HCT116 (cell line): Measurements from ENCODE around the gene SETD2. TPM values are rescaled to one million over a fixed set of nuclear protein-coding genes. Genes with fewer than 3 reads are reported as not detected.
"Not testable (repeated sequence)": the region's sequence is repeated elsewhere in the genome, so short reads cannot be mapped to it uniquely, and the experiment has no call there.

Experiments
- ATAC-seq: fragments of 200-7000 bp; cut with Tn5 transposase; 2 replicates; pipeline ENCODE4 v1.9.1; 2020; ENCODE audit warnings: mild to moderate bottlenecking, moderate library complexity
- BruUV-seq: library from RNA; stranded (reverse); fragments of 400-500 nt; replicated peaks from 2 replicates; lab custom pipeline; 2021; lab: Mats Ljungman, UMichigan
- CTCF ChIA-PET: fragments of 300-600 bp; sonication (Branson Sonifier 250); formaldehyde crosslinking; loops from one replicate; lab custom pipeline; 2021; ENCODE audit warnings: antibody characterized with exemption; lab: Charles Lee
- POLR2A ChIA-PET: fragments of 300-600, 350-600 bp; sonication (Branson Sonifier 250); formaldehyde crosslinking; loops from one replicate; lab custom pipeline; 2021; ENCODE audit warnings: antibody characterized with exemption; lab: Charles Lee
- RAD21 ChIA-PET, 2 experiments: fragments of 300-600 bp; sonication (Branson Sonifier 250); formaldehyde crosslinking; loops; one replicate each; lab custom pipeline; 2023; ENCODE audit warnings: low total read pairs in 2 of 2; ENCODE audit not compliant: uncharacterized antibody in 2 of 2, unreplicated experiment in 2 of 2, low non-redundant PET in 1 of 2; lab: Charles Lee
- DNase-seq: peaks from one replicate; pipeline ENCODE4 v3.0.0-alpha.2; 2010; ENCODE audit warnings: low read depth, low spot score
- H2AFZ ChIP-seq: fragments of 200-600 bp; shearing (Covaris generic), sonication (generic); 2 replicates; pipeline ENCODE4 v1.6.1; 2017; ENCODE audit warnings: low read depth, mixed run types, mixed read lengths, antibody characterized with exemption, low read length; ENCODE audit not compliant: poor library complexity, severe bottlenecking
- H3K27ac ChIP-seq: 2 replicates; pipeline ENCODE4 v1.5.1; 2012; ENCODE audit warnings: low read depth, low read length
- H3K27me3 ChIP-seq: fragments of 200-600 bp; sonication (generic); 2 replicates; pipeline ENCODE4 v1.6.1; 2016; ENCODE audit warnings: mixed run types, low read length, mixed read lengths; ENCODE audit not compliant: insufficient read depth
- H3K36me3 ChIP-seq, 2 experiments: fragments of 200-500 bp in 1 of 2; fragments of 200-600 bp in 1 of 2; sonication (Bioruptor generic) in 1 of 2; sonication (generic) in 1 of 2; 2 replicates each; pipeline versions ENCODE4 v1.5.1 to v1.6.1; 2014 to 2016; ENCODE audit warnings: low read length in 2 of 2, inconsistent platforms in 1 of 2, mixed read lengths in 1 of 2, mixed run types in 1 of 2; ENCODE audit not compliant: insufficient read depth in 2 of 2, control insufficient read depth in 1 of 2
- H3K4me1 ChIP-seq, 2 experiments: fragments of 200-600 bp in 1 of 2; sonication (generic) in 1 of 2; 2 replicates each; pipeline versions ENCODE4 v1.5.1 to v1.6.1; 2012 to 2017; ENCODE audit warnings: low read length in 2 of 2, inconsistent platforms in 1 of 2, mild to moderate bottlenecking in 1 of 2, mixed read lengths in 1 of 2, mixed run types in 1 of 2, moderate library complexity in 1 of 2; ENCODE audit not compliant: insufficient read depth in 2 of 2, control insufficient read depth in 1 of 2
- H3K4me2 ChIP-seq: fragments of 200-600 bp; sonication (generic); 2 replicates; pipeline ENCODE4 v1.6.1; 2017; ENCODE audit warnings: mixed run types, low read length, mixed read lengths
- H3K4me3 ChIP-seq, 2 experiments: fragments of 200-600 bp in 1 of 2; sonication (generic) in 1 of 2; replicated peaks in 1 of 2; 2 replicates each; pipeline ENCODE4 v1.5.1; 2011 to 2016; ENCODE audit warnings: low read length in 2 of 2, control low read depth in 1 of 2, low read depth in 1 of 2, mild to moderate bottlenecking in 1 of 2, mixed read lengths in 1 of 2, mixed run types in 1 of 2
- H3K79me2 ChIP-seq: fragments of 200-600 bp; sonication (generic); 2 replicates; pipeline ENCODE4 v1.6.1; 2017; ENCODE audit warnings: mild to moderate bottlenecking, mixed run types, low read length, moderate library complexity, mixed read lengths; ENCODE audit not compliant: insufficient read depth
- H3K9ac ChIP-seq: fragments of 200-600 bp; sonication (generic); 2 replicates; pipeline ENCODE4 v1.6.1; 2016; ENCODE audit warnings: low read length, mixed read lengths
- H3K9me2 ChIP-seq: fragments of 200-600 bp; sonication (generic), shearing (Covaris generic); 2 replicates; pipeline ENCODE4 v1.6.1; 2017; ENCODE audit warnings: mixed run types, mild to moderate bottlenecking, moderate library complexity; ENCODE audit not compliant: insufficient read depth
- H3K9me3 ChIP-seq, 2 experiments: fragments of 200-500 bp in 1 of 2; fragments of 200-600 bp in 1 of 2; sonication (Bioruptor generic) in 1 of 2; sonication (generic) in 1 of 2; 2 replicates each; pipeline ENCODE4 v1.6.1; 2014 to 2017; ENCODE audit warnings: low read length in 2 of 2, mixed read lengths in 2 of 2, inconsistent platforms in 1 of 2, low read depth in 1 of 2, mild to moderate bottlenecking in 1 of 2, mixed run types in 1 of 2, moderate library complexity in 1 of 2; ENCODE audit not compliant: control insufficient read depth in 1 of 2, insufficient read depth in 1 of 2
- H4K20me1 ChIP-seq: fragments of 200-600 bp; sonication (generic), shearing (Covaris generic); 2 replicates; pipeline ENCODE4 v1.6.1; 2017; ENCODE audit warnings: mixed run types, mild to moderate bottlenecking, moderate library complexity; ENCODE audit not compliant: insufficient read depth
- CEBPB ChIP-seq: IDR thresholded peaks from 2 replicates; pipeline ENCODE4 v1.6.1; 2012; ENCODE audit warnings: low read depth
- ELF1 ChIP-seq: IDR thresholded peaks from 2 replicates; pipeline ENCODE4 v1.6.1; 2012; ENCODE audit warnings: low read depth, borderline replicate concordance
- SIN3A ChIP-seq: IDR thresholded peaks from 2 replicates; pipeline ENCODE4 v1.6.1; 2012; ENCODE audit warnings: low read depth
- intact Hi-C: fragments of 100-400 bp; cut with micrococcal nuclease; formaldehyde crosslinking; loops from 2 replicates; pipeline ENCODE4 v1.10.0; 2022
- total RNA-seq: library from RNA; stranded (reverse); gene quantifications from one replicate; pipeline ENCODE4 v1.2.1, GENCODE V29; 2021; ENCODE audit not compliant: unreplicated experiment
- TF ChIP-seq, protein P1 (sequence below): IDR thresholded peaks from 2 replicates; pipeline ENCODE4 v1.6.1; 2012; ENCODE audit warnings: low read depth
- TF ChIP-seq, protein P2 (sequence below), 3 experiments: fragments of 200-600 bp in 1 of 3; sonication (generic) in 1 of 3; IDR thresholded peaks in 2 of 3; conservative IDR thresholded peaks in 1 of 3; 2 replicates each; pipeline ENCODE4 v1.5.1; 2012 to 2017; ENCODE audit warnings: low read depth in 2 of 3, low read length in 2 of 3, antibody characterized with exemption in 1 of 3, borderline replicate concordance in 1 of 3, control low read depth in 1 of 3, mild to moderate bottlenecking in 1 of 3, mixed read lengths in 1 of 3, mixed run types in 1 of 3, moderate library complexity in 1 of 3; ENCODE audit not compliant: insufficient read depth in 1 of 3
- TF ChIP-seq, protein P3 (sequence below): IDR thresholded peaks from 2 replicates; pipeline ENCODE4 v1.6.1; 2011; ENCODE audit warnings: mild to moderate bottlenecking, low read length, moderate library complexity; ENCODE audit not compliant: insufficient replicate concordance; ENCODE audit errors: extremely low read depth

The SETD2 gene
- total RNA-seq, 1 experiment from 2014 or later, result 33.0 TPM

DNA sequence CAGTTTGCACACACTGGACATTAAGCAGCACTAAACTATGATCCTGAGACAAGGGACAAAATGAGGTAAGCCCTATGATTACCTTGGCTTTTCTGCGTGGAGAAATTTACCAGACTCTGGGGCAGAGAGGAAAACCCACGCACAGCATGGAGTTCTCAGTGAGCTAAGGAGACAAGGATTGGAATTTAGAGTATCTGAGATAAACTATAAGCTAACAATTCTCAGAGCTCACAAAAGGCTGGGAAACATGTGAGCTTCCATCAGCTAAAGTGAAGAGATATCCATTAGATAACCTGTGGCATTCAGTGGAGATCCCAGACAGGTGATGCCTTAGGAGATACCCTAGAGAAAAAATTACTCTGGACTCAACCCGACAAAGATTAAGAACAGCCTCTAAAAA is 135.8 kb downstream of the SETD2 start (continued):
- TF ChIP-seq, protein P1, sequence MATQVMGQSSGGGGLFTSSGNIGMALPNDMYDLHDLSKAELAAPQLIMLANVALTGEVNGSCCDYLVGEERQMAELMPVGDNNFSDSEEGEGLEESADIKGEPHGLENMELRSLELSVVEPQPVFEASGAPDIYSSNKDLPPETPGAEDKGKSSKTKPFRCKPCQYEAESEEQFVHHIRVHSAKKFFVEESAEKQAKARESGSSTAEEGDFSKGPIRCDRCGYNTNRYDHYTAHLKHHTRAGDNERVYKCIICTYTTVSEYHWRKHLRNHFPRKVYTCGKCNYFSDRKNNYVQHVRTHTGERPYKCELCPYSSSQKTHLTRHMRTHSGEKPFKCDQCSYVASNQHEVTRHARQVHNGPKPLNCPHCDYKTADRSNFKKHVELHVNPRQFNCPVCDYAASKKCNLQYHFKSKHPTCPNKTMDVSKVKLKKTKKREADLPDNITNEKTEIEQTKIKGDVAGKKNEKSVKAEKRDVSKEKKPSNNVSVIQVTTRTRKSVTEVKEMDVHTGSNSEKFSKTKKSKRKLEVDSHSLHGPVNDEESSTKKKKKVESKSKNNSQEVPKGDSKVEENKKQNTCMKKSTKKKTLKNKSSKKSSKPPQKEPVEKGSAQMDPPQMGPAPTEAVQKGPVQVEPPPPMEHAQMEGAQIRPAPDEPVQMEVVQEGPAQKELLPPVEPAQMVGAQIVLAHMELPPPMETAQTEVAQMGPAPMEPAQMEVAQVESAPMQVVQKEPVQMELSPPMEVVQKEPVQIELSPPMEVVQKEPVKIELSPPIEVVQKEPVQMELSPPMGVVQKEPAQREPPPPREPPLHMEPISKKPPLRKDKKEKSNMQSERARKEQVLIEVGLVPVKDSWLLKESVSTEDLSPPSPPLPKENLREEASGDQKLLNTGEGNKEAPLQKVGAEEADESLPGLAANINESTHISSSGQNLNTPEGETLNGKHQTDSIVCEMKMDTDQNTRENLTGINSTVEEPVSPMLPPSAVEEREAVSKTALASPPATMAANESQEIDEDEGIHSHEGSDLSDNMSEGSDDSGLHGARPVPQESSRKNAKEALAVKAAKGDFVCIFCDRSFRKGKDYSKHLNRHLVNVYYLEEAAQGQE, result no peak
- TF ChIP-seq ELF1 (no peak), CEBPB (no peak), SIN3A (no peak)
- TF ChIP-seq, protein P2, sequence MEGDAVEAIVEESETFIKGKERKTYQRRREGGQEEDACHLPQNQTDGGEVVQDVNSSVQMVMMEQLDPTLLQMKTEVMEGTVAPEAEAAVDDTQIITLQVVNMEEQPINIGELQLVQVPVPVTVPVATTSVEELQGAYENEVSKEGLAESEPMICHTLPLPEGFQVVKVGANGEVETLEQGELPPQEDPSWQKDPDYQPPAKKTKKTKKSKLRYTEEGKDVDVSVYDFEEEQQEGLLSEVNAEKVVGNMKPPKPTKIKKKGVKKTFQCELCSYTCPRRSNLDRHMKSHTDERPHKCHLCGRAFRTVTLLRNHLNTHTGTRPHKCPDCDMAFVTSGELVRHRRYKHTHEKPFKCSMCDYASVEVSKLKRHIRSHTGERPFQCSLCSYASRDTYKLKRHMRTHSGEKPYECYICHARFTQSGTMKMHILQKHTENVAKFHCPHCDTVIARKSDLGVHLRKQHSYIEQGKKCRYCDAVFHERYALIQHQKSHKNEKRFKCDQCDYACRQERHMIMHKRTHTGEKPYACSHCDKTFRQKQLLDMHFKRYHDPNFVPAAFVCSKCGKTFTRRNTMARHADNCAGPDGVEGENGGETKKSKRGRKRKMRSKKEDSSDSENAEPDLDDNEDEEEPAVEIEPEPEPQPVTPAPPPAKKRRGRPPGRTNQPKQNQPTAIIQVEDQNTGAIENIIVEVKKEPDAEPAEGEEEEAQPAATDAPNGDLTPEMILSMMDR (IDR thresholded peaks at IDR 0.05 in 2 of 3, conservative IDR thresholded peaks at IDR 0.05 in 1 of 3; ENCODE audit: borderline replicate concordance in 1 of 3, insufficient read depth in 1 of 3, low read depth in 2 of 3, low read length in 2 of 3), result no peak
- TF ChIP-seq, protein P3, sequence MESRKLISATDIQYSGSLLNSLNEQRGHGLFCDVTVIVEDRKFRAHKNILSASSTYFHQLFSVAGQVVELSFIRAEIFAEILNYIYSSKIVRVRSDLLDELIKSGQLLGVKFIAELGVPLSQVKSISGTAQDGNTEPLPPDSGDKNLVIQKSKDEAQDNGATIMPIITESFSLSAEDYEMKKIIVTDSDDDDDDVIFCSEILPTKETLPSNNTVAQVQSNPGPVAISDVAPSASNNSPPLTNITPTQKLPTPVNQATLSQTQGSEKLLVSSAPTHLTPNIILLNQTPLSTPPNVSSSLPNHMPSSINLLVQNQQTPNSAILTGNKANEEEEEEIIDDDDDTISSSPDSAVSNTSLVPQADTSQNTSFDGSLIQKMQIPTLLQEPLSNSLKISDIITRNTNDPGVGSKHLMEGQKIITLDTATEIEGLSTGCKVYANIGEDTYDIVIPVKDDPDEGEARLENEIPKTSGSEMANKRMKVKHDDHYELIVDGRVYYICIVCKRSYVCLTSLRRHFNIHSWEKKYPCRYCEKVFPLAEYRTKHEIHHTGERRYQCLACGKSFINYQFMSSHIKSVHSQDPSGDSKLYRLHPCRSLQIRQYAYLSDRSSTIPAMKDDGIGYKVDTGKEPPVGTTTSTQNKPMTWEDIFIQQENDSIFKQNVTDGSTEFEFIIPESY, result no peak
- TF ChIP-seq, all 23 proteins: peak for 0

DNA sequence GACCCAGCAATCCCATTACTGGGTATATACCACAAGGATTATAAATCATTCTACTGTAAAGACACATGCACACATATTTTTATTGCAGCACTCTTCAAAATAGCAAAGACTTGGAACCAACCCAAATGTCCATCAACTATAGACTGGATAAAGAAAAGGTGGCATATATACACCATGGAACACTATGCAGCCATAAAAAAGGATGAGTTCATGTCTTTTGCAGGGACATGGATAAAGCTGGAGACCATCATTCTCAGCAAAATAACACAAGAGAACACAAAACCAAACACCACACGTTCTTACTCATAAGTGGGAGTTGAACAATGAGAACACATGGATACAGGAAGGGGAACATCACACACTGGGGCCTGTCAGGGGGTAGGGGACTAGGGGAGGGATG is 137.5 kb downstream of the SETD2 start:
- POLR2A ChIA-PET, ATAC-seq, H3K4me3 ChIP-seq: not testable (repeated sequence)

More for the DNA sequence above, 137.5 kb downstream of the SETD2 start:
- H4K20me1 ChIP-seq, result peaks cover 15% of the 10 kb centered on the region; the same call in 1 of the 2 replicates
- H3K9me2 ChIP-seq, BruUV-seq, DNase-seq, H2AFZ ChIP-seq, H3K4me1 ChIP-seq, H3K36me3 ChIP-seq, H3K9ac ChIP-seq, H3K27ac ChIP-seq, H3K79me2 ChIP-seq, intact Hi-C loops, H3K27me3 ChIP-seq, CTCF ChIA-PET, RAD21 ChIA-PET, H3K9me3 ChIP-seq, H3K4me2 ChIP-seq: not testable (repeated sequence)
